Tibial nerve (tissue), 3 donors: ENCODE data around the gene GIPC2.

Source experiments
- POLR2A ChIP-seq, 2 donors: fragments of 450-650 bp; IDR thresholded peaks; one replicate each; pipeline ENCODE4 v1.6.1; 2017; ENCODE audit warnings: antibody characterized with exemption in 2 of 2, mild to moderate bottlenecking in 2 of 2, moderate library complexity in 2 of 2
- TF ChIP-seq, protein P1 (sequence below), 5 experiments: fragments of 200-600 bp in 3 of 5; fragments of 450-650 bp in 2 of 5; sonication (generic) in 3 of 5; IDR thresholded peaks; one replicate each; pipeline ENCODE4 v1.5.1; 2016 to 2019; ENCODE audit warnings: antibody characterized with exemption in 5 of 5, mild to moderate bottlenecking in 3 of 5, moderate library complexity in 2 of 5

GRCh38 chr1:78053498-78053897, 7.7 kb downstream of the GIPC2 start:
- TF ChIP-seq, protein P1, sequence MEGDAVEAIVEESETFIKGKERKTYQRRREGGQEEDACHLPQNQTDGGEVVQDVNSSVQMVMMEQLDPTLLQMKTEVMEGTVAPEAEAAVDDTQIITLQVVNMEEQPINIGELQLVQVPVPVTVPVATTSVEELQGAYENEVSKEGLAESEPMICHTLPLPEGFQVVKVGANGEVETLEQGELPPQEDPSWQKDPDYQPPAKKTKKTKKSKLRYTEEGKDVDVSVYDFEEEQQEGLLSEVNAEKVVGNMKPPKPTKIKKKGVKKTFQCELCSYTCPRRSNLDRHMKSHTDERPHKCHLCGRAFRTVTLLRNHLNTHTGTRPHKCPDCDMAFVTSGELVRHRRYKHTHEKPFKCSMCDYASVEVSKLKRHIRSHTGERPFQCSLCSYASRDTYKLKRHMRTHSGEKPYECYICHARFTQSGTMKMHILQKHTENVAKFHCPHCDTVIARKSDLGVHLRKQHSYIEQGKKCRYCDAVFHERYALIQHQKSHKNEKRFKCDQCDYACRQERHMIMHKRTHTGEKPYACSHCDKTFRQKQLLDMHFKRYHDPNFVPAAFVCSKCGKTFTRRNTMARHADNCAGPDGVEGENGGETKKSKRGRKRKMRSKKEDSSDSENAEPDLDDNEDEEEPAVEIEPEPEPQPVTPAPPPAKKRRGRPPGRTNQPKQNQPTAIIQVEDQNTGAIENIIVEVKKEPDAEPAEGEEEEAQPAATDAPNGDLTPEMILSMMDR (IDR thresholded peaks at IDR 0.05) = no peak
- no peak for TF ChIP-seq POLR2A (IDR thresholded peaks at IDR 0.05)
